CD14-positive monocyte (primary cell): ENCODE data around the gene LARP1B. TPM values are rescaled to one million over a fixed set of nuclear protein-coding genes. Genes with fewer than 3 reads are reported as not detected.
"Not testable (repeated sequence)": the region's sequence is repeated elsewhere in the genome, so short reads cannot be mapped to it uniquely, and the experiment has no call there.

ENCODE experiments used
- DNase-seq, 3 donors: peaks; one replicate each; pipeline ENCODE4 v3.0.0-alpha.2; 2011 to 2022
- H2AFZ ChIP-seq: 2 replicates; pipeline ENCODE4 v1.6.0; 2012; ENCODE audit warnings: mild to moderate bottlenecking, low read depth, low read length, inconsistent platforms; ENCODE audit not compliant: insufficient read depth, poor library complexity, severe bottlenecking
- H3K27ac ChIP-seq, 2 donors: 1 replicate in 1 of 2; 2 replicates in 1 of 2; pipeline ENCODE4 v1.5.1; 2012 to 2013; ENCODE audit warnings: low read length in 2 of 2, control low read depth in 1 of 2, inconsistent platforms in 1 of 2, low read depth in 1 of 2, mild to moderate bottlenecking in 1 of 2
- H3K27me3 ChIP-seq, 2 donors: one replicate each; pipeline versions ENCODE4 v1.6.0 to v1.6.1; 2011 to 2013; ENCODE audit warnings: low read length in 2 of 2; ENCODE audit not compliant: control insufficient read depth in 2 of 2, insufficient read depth in 2 of 2
- H3K36me3 ChIP-seq, 2 donors: replicated peaks in 1 of 2; 1 replicate in 1 of 2; 2 replicates in 1 of 2; pipeline versions ENCODE4 v1.5.1 to v1.6.1; 2012 to 2013; ENCODE audit warnings: low read length in 2 of 2, control low read depth in 1 of 2, inconsistent platforms in 1 of 2, mild to moderate bottlenecking in 1 of 2; ENCODE audit not compliant: insufficient read depth in 2 of 2, control insufficient read depth in 1 of 2
- H3K4me1 ChIP-seq, 2 donors: 1 replicate in 1 of 2; 2 replicates in 1 of 2; pipeline versions ENCODE4 v1.5.1 to v1.6.1; 2012 to 2013; ENCODE audit warnings: low read length in 2 of 2, control low read depth in 1 of 2, inconsistent platforms in 1 of 2, mild to moderate bottlenecking in 1 of 2, moderate library complexity in 1 of 2; ENCODE audit not compliant: insufficient read depth in 2 of 2, control insufficient read depth in 1 of 2
- H3K4me2 ChIP-seq: replicated peaks from 2 replicates; pipeline ENCODE3; 2012; ENCODE audit warnings: low read length, moderate library complexity, mild to moderate bottlenecking; ENCODE audit not compliant: poor library complexity, severe bottlenecking; ENCODE audit errors: extremely low read depth
- H3K4me3 ChIP-seq, 3 experiments: fragments of 200-600 bp in 1 of 3; sonication (generic) in 1 of 3; replicated peaks in 1 of 3; 1 replicate in 2 of 3; 2 replicates in 1 of 3; pipeline ENCODE4 v1.5.1; 2011 to 2013; ENCODE audit warnings: low read length in 3 of 3, mild to moderate bottlenecking in 3 of 3, control low read depth in 2 of 3, low read depth in 2 of 3, inconsistent platforms in 1 of 3, moderate library complexity in 1 of 3
- H3K79me2 ChIP-seq: 2 replicates; pipeline ENCODE4 v1.6.0; 2012; ENCODE audit warnings: mild to moderate bottlenecking, control low read depth, inconsistent platforms, low read length, moderate library complexity; ENCODE audit not compliant: insufficient read depth
- H3K9ac ChIP-seq: 2 replicates; pipeline ENCODE4 v1.6.0; 2017; ENCODE audit warnings: low read length, mild to moderate bottlenecking; ENCODE audit not compliant: insufficient read depth, poor library complexity, severe bottlenecking
- H3K9me3 ChIP-seq, 2 donors: replicated peaks in 1 of 2; 1 replicate in 1 of 2; 2 replicates in 1 of 2; pipeline versions ENCODE4 v1.5.1 to v1.6.1; 2012 to 2013; ENCODE audit warnings: low read length in 2 of 2, control low read depth in 1 of 2; ENCODE audit not compliant: control insufficient read depth in 1 of 2, insufficient read depth in 1 of 2
- H4K20me1 ChIP-seq: 2 replicates; pipeline ENCODE4 v1.6.0; 2012; ENCODE audit warnings: mild to moderate bottlenecking, low read length, control low read depth, moderate library complexity; ENCODE audit not compliant: insufficient read depth
- H3K27ac Mint-ChIP-seq, 7 donors: one replicate each; pipeline ENCODE4 v1.8.0; 2020; ENCODE audit warnings: mild to moderate bottlenecking in 7 of 7, mixed read lengths in 7 of 7, moderate library complexity in 6 of 7, inconsistent platforms in 2 of 7
- H3K27me3 Mint-ChIP-seq, 3 donors: one replicate each; pipeline ENCODE4 v1.8.0; 2021 to 2022; ENCODE audit warnings: low read depth in 3 of 3, mild to moderate bottlenecking in 3 of 3, mixed read lengths in 3 of 3, moderate library complexity in 3 of 3, inconsistent platforms in 1 of 3
- H3K36me3 Mint-ChIP-seq, 2 donors: one replicate each; pipeline ENCODE4 v1.8.0; 2020; ENCODE audit warnings: mixed read lengths in 2 of 2, inconsistent platforms in 1 of 2, mild to moderate bottlenecking in 1 of 2
- H3K4me1 Mint-ChIP-seq: one replicate; pipeline ENCODE4 v1.8.0; 2020; ENCODE audit warnings: mild to moderate bottlenecking, mixed read lengths
- H3K4me3 Mint-ChIP-seq, 2 donors: one replicate each; pipeline ENCODE4 v1.8.0; 2020; ENCODE audit warnings: mild to moderate bottlenecking in 2 of 2, mixed read lengths in 2 of 2, moderate library complexity in 1 of 2
- H3K9me3 Mint-ChIP-seq, 7 donors: one replicate each; pipeline ENCODE4 v1.8.0; 2020 to 2022; ENCODE audit warnings: mixed read lengths in 7 of 7, mild to moderate bottlenecking in 6 of 7, moderate library complexity in 6 of 7, inconsistent platforms in 2 of 7
- CTCF ChIP-seq: fragments of 200-600 bp; IDR thresholded peaks from one replicate; pipeline ENCODE4 v1.8.0; 2022; ENCODE audit warnings: antibody characterized with exemption, mild to moderate bottlenecking
- WGBS: methylation state at CpG from one replicate; pipeline ENCODE4 v1.1.5; 2013; ENCODE audit warnings: missing lambda C conversion rate; ENCODE audit not compliant: insufficient coverage; 5-methylcytosine and 5-hydroxymethylcytosine counted together
- intact Hi-C, 2 donors: fragments of 100-400 bp; cut with micrococcal nuclease; formaldehyde crosslinking; loops; one replicate each; pipeline versions ENCODE4 v1.15.0 to v1.15.1; 2023
- polyA plus RNA-seq, 3 donors: library from polyadenylated mRNA; depleted of rRNA in 1 of 3; unstranded in 2 of 3; stranded (reverse) in 1 of 3; fragments of 300-500 nt in 2 of 3; fragments of >200 nt in 1 of 3; fragmentation: Illumina TruSeq in 2 of 3; gene quantifications; 1 replicate in 2 of 3; 2 replicates in 1 of 3; pipeline ENCODE4 v1.2.3, GENCODE V29; 2012 to 2021

Gene LARP1B
- polyA plus RNA-seq, 3 donors: 3.0 to 5.7 (median 3.7) TPM

GRCh38 chr4:128060121-128060698, 902 bp upstream of the LARP1B start:
- Histone ChIP-seq H3K27me3 (no peaks in the 10 kb centered on the region), H3K4me2 (peak overlapping the region; percentile 99), H4K20me1 (no peaks in the 10 kb centered on the region), H3K36me3 (no peaks in the 10 kb centered on the region), H2AFZ (peak overlapping the region; percentile 91), H3K4me3 (peak overlapping the region; percentile 51 to 82 (median 52)), H3K9me3 (no peaks in the 10 kb centered on the region), H3K4me1 (peaks cover 10 to 20% of the 10 kb centered on the region in 2 donors), H3K79me2 (peaks cover 26% of the 10 kb centered on the region), H3K27ac (peak overlapping the region; percentile 55 to 75), H3K9ac (peak overlapping the region; percentile 92)
- peaks cover 13% of the 10 kb centered on the region for H3K4me1 Mint-ChIP-seq
- intact Hi-C loops: loop anchor here (5.0 to 10.0 kb wide), 3 partner anchors 95 to 1035 kb away; partner anchors contain the start of genes ABHD18 (in 1 of the 2), C4orf33 (in 1 of the 2), MFSD8 (in 1 of the 2) and PGRMC2 (in 1 of the 2)
- no peaks in the 10 kb centered on the region for H3K36me3 Mint-ChIP-seq
- peaks cover 0 to 2% (median 0%) of the 10 kb centered on the region in 7 donors for H3K9me3 Mint-ChIP-seq
- H3K27me3 Mint-ChIP-seq: peaks cover 0 to 5% (median 2%) of the 10 kb centered on the region in 3 donors
- H3K27ac Mint-ChIP-seq: peak overlapping the region; percentile 71 to 92 (median 87)
- H3K4me3 Mint-ChIP-seq: peak overlapping the region; percentile 85 to 91
- WGBS: 26% methylated on average over 12 of the region's 21 CpGs
- no peak for DNase-seq
- TF ChIP-seq CTCF: no peak

- H3K27ac ChIP-seq: peak overlapping the region; percentile 17 to 75
- DNase-seq: peak; percentile 7 to 33 (median 9)
- Mint-ChIP-seq H3K4me3 (peak overlapping the region; percentile 81 to 92), H3K9me3 (peaks cover 0 to 2% (median 0%) of the 10 kb centered on the region in 7 donors), H3K27me3 (peaks cover 0 to 5% (median 2%) of the 10 kb centered on the region in 3 donors), H3K27ac (peak overlapping the region in 2 of 7 donors; percentile 49 to 78), H3K4me1 (peaks cover 13% of the 10 kb centered on the region), H3K36me3 (no peaks in the 10 kb centered on the region)
- peak overlapping the region; percentile 91 for H2AFZ ChIP-seq
- H3K9ac ChIP-seq: peak overlapping the region; percentile 92
- H3K9me3 ChIP-seq: no peaks in the 10 kb centered on the region
- H3K27me3 ChIP-seq: no peaks in the 10 kb centered on the region
- H3K4me1 ChIP-seq: peaks cover 10 to 20% of the 10 kb centered on the region in 2 donors
- no peaks in the 10 kb centered on the region for H4K20me1 ChIP-seq
- H3K4me2 ChIP-seq: peak overlapping the region; percentile 99
- H3K36me3 ChIP-seq: no peaks in the 10 kb centered on the region
- TF ChIP-seq CTCF: no peak
- intact Hi-C loops: loop anchor here (5.0 to 10.0 kb wide), 3 partner anchors 97 to 1033 kb away; partner anchors contain the start of genes ABHD18 (in 1 of the 2), C4orf33 (in 1 of the 2), MFSD8 (in 1 of the 2) and PGRMC2 (in 1 of the 2)
- WGBS: under 1% methylated on average over 97 of the region's 101 CpGs
- peaks cover 36% of the 10 kb centered on the region for H3K79me2 ChIP-seq
- H3K4me3 ChIP-seq: peak overlapping the region; percentile 51 to 82 (median 52)
Measured at GRCh38 chr4:128061566-128062536, 739 bp downstream of the LARP1B start.

GRCh38 chr4:128066453-128066820, 5.3 kb downstream of the LARP1B start:
- intact Hi-C loops: loop anchor here in 1 of 2 donors (10.0 kb wide), 2 partner anchors 102 to 1028 kb away; partner anchors contain the start of genes ABHD18, C4orf33, MFSD8 and SCLT1
- not testable (repeated sequence) for H2AFZ ChIP-seq, H3K27ac Mint-ChIP-seq, H3K4me1 Mint-ChIP-seq, H3K4me3 Mint-ChIP-seq, H3K4me2 ChIP-seq, H3K36me3 Mint-ChIP-seq, H3K9me3 ChIP-seq, H3K27me3 ChIP-seq, H3K9ac ChIP-seq, DNase-seq, H4K20me1 ChIP-seq, H3K4me3 ChIP-seq, H3K36me3 ChIP-seq, H3K27ac ChIP-seq, H3K9me3 Mint-ChIP-seq, H3K27me3 Mint-ChIP-seq
- H3K4me1 ChIP-seq: peaks cover 10% of the 10 kb centered on the region in 2 donors
- WGBS: 98% methylated on average over 6 of the region's 10 CpGs
- peaks cover 69% of the 10 kb centered on the region for H3K79me2 ChIP-seq
